ENCODE data around the gene KCNQ1. TPM values are rescaled to one million over a fixed set of nuclear protein-coding genes. Genes with fewer than 3 reads are reported as not detected.

The KCNQ1 gene
- total and polyA plus RNA-seq, 2 of the 13 experiments (the other 11 are each of a cell fraction or from before 2014, with no cell fraction given): 0.02 to 0.08 TPM

GRCh38 chr11:2832533-2833020, 387.8 kb downstream of the KCNQ1 start:
- Histone ChIP-seq H2AFZ (ENCODE audit: low read length) (no peak overlapping the region), H3K9me3 (ENCODE audit: low read length) (peaks cover 8% of the 10 kb centered on the region), H3K4me1 (ENCODE audit: insufficient read depth, low read length) (peaks cover 12% of the 10 kb centered on the region), H3K27me3 (ENCODE audit: control insufficient read depth in 1 of 2, insufficient read depth in 2 of 2, low read length in 2 of 2) (peaks cover 8 to 67% of the 10 kb centered on the region in 2 experiments; a peak in 4 of 5 replicates), H3K4me3 (replicated peaks in 1 of 3; ENCODE audit: insufficient read depth in 1 of 3, low read depth in 2 of 3, low read length in 3 of 3) (no peak overlapping the region), H3K36me3 (replicated peaks in 1 of 2; ENCODE audit: control insufficient read depth in 1 of 2, insufficient read depth in 2 of 2, low read length in 2 of 2) (no peaks in the 10 kb centered on the region), H3K79me2 (ENCODE audit: insufficient read depth, low read length) (no peaks in the 10 kb centered on the region), H4K20me1 (ENCODE audit: insufficient read depth, low read length) (no peaks in the 10 kb centered on the region), H3K27ac (ENCODE audit: extremely low read length, insufficient read depth, low read length) (no peak overlapping the region), H3K9ac (ENCODE audit: insufficient read depth, low read depth, low read length) (no peak overlapping the region), H3K4me2 (ENCODE audit: low read depth, low read length) (no peak overlapping the region)
- no CpG with 5 or more reads among the region's 8 CpGs for WGBS (ENCODE audit: low lambda C conversion rate)
- BruUV-seq (replicated peaks): no TSS peak
- POLR2A ChIA-PET: no interaction called here
- no peak for FAIRE-seq
- ATAC-seq: no peak
- no peak for DNase-seq (ENCODE audit: low spot score)
- intact Hi-C loops (cut with micrococcal nuclease; ENCODE audit: unreplicated experiment) (no loop called here), in situ Hi-C loops (cut with HindIII; ENCODE audit: extremely low pct_ligation_motif_present, low pct_unique_long_range_greater_than_20kb) (no loop called here)
- CTCF ChIA-PET (ENCODE audit: low intra/inter-chr PET ratio, low total read pairs): no interaction called here
- TF ChIP-seq ZFAT (CRISPR knock-in tag; conservative IDR thresholded peaks at IDR 0.05) (no peak), ZNF841 (CRISPR knock-in tag; IDR thresholded peaks at IDR 0.05; ENCODE audit: borderline replicate concordance) (no peak), PATZ1 (CRISPR knock-in tag; IDR thresholded peaks at IDR 0.05) (no peak), RBM39 (IDR thresholded peaks at IDR 0.05; ENCODE audit: low read depth, low read length, poor library complexity, severe bottlenecking) (no peak), ZNF230 (CRISPR knock-in tag; IDR thresholded peaks at IDR 0.05) (no peak), SATB2 (CRISPR knock-in tag; IDR thresholded peaks at IDR 0.05) (no peak), MEF2D (CRISPR knock-in tag; IDR thresholded peaks at IDR 0.05) (no peak), FLYWCH1 (CRISPR knock-in tag; IDR thresholded peaks at IDR 0.05) (no peak), KLF16 (CRISPR knock-in tag; IDR thresholded peaks at IDR 0.05) (no peak), KIAA2018 (CRISPR knock-in tag; IDR thresholded peaks at IDR 0.05; ENCODE audit: borderline replicate concordance) (no peak), RXRB (CRISPR knock-in tag; IDR thresholded peaks at IDR 0.05; ENCODE audit: borderline replicate concordance) (no peak), ZNF3 (CRISPR knock-in tag; IDR thresholded peaks at IDR 0.05) (no peak), ZNF878 (CRISPR knock-in tag; IDR thresholded peaks at IDR 0.05) (no peak), HNRNPH1 (optimal IDR thresholded peaks at IDR 0.05; ENCODE audit: low read depth, low read length) (no peak), ZNF30 (CRISPR knock-in tag; IDR thresholded peaks at IDR 0.05) (no peak), ZNF264 (CRISPR knock-in tag; IDR thresholded peaks at IDR 0.05) (no peak), ZNF781 (CRISPR knock-in tag; IDR thresholded peaks at IDR 0.05; ENCODE audit: borderline replicate concordance, not compliant biosample characterization) (no peak)

Data from HepG2 (cell line).